ENCODE measurements around the gene NOS1AP. TPM values are rescaled to one million over a fixed set of nuclear protein-coding genes. Genes with fewer than 3 reads are reported as not detected.
"Not testable (repeated sequence)": the region's sequence is repeated elsewhere in the genome, so short reads cannot be mapped to it uniquely, and the experiment has no call there.

Gene NOS1AP
- total RNA-seq, 1 donor from 2014 or later, result 1.3 TPM

- no peak for DNase-seq (ENCODE audit: low spot score)
Observed at GRCh38 chr1:162165528-162165927, 96.0 kb downstream of the NOS1AP start.

- no peak for DNase-seq (ENCODE audit: low spot score)
Observed at GRCh38 chr1:162166917-162167615, 97.6 kb downstream of the NOS1AP start.

- no peak for DNase-seq (ENCODE audit: low spot score)
Observed at GRCh38 chr1:162168261-162168660, 98.8 kb downstream of the NOS1AP start.

- DNase-seq (ENCODE audit: low spot score), result no peak
Observed at GRCh38 chr1:162169031-162169790, 99.7 kb downstream of the NOS1AP start.

- no peak for DNase-seq (ENCODE audit: low spot score)
Observed at GRCh38 chr1:162171111-162171510, 101.6 kb downstream of the NOS1AP start.

GRCh38 chr1:162172311-162173102 is 103.0 kb downstream of the NOS1AP start:
- DNase-seq (ENCODE audit: low spot score), result no peak

- DNase-seq (ENCODE audit: low spot score), result not testable (repeated sequence)
Observed at GRCh38 chr1:162173607-162174006, 104.1 kb downstream of the NOS1AP start.

- DNase-seq (ENCODE audit: low spot score), result not testable (repeated sequence)
Observed at GRCh38 chr1:162174027-162174426, 104.5 kb downstream of the NOS1AP start.

GRCh38 chr1:162175379-162176081 is 106.0 kb downstream of the NOS1AP start:
- DNase-seq (ENCODE audit: low spot score), result no peak

- DNase-seq (ENCODE audit: low spot score), result no peak
Observed at GRCh38 chr1:162177126-162177525, 107.6 kb downstream of the NOS1AP start.

GRCh38 chr1:162178432-162178831 is 108.9 kb downstream of the NOS1AP start:
- no peak for DNase-seq (ENCODE audit: low spot score)

GRCh38 chr1:162179121-162179520 is 109.6 kb downstream of the NOS1AP start:
- no peak for DNase-seq (ENCODE audit: low spot score)

- DNase-seq (ENCODE audit: low spot score), result no peak
Observed at GRCh38 chr1:162180813-162181212, 111.3 kb downstream of the NOS1AP start.

- DNase-seq (ENCODE audit: low spot score), result no peak
Observed at GRCh38 chr1:162182090-162182489, 112.6 kb downstream of the NOS1AP start.

GRCh38 chr1:162185314-162186025 is 116.0 kb downstream of the NOS1AP start:
- no peak for DNase-seq (ENCODE audit: low spot score)

- no peak for DNase-seq (ENCODE audit: low spot score)
Observed at GRCh38 chr1:162186026-162186374, 116.5 kb downstream of the NOS1AP start.

GRCh38 chr1:162186406-162186805 is 116.9 kb downstream of the NOS1AP start:
- DNase-seq (ENCODE audit: low spot score), result no peak

- no peak for DNase-seq (ENCODE audit: low spot score)
Observed at GRCh38 chr1:162187687-162188276, 118.3 kb downstream of the NOS1AP start.

GRCh38 chr1:162189345-162189744 is 119.9 kb downstream of the NOS1AP start:
- DNase-seq (ENCODE audit: low spot score), result no peak
